HepG2 (cell line): ENCODE data around the gene MTMR6. TPM values are rescaled to one million over a fixed set of nuclear protein-coding genes. Genes with fewer than 3 reads are reported as not detected.

Experiments used
- ATAC-seq: fragments of 200-7000 bp; cut with Tn5 transposase; 3 replicates; pipeline ENCODE4 v1.9.1; 2020; ENCODE audit warnings: mild to moderate bottlenecking, moderate library complexity
- BruUV-seq: library from RNA; stranded (reverse); fragments of 400-500 nt; replicated peaks from 2 replicates; lab custom pipeline; 2021; lab: Mats Ljungman, UMichigan
- CTCF ChIA-PET: fragments of 300-600 bp; formaldehyde crosslinking; extraction: SDS; loops from one replicate; lab custom pipeline; 2021; ENCODE audit warnings: low total read pairs, inconsistent platforms, low intra/inter-chr PET ratio; lab: Yijun Ruan, JAX
- POLR2A ChIA-PET: fragments of 350-600 bp; sonication (Branson Sonifier 250); formaldehyde crosslinking; loops from one replicate; lab custom pipeline; 2020; ENCODE audit warnings: antibody characterized with exemption, inconsistent platforms; lab: Yijun Ruan, JAX
- DNase-seq: peaks from one replicate; pipeline ENCODE4 v3.0.0-alpha.2; 2015; ENCODE audit warnings: low spot score
- FAIRE-seq: peaks from 3 replicates; lab custom pipeline; 2011; peaks lifted over from hg19 to GRCh38; lab: Jason Lieb, UNC
- H2AFZ ChIP-seq: one replicate; pipeline ENCODE4 v1.6.1; 2011; ENCODE audit warnings: low read length, inconsistent platforms
- H3K27ac ChIP-seq: fragments of 300-600 bp; 3 replicates; pipeline ENCODE4 v1.8.0; 2011; ENCODE audit warnings: mixed run types, mild to moderate bottlenecking, mixed read lengths, low read length, inconsistent platforms; ENCODE audit not compliant: insufficient read depth; ENCODE audit errors: extremely low read length
- H3K27me3 ChIP-seq, 2 experiments: fragments of 200-600 bp in 1 of 2; 2 replicates in 1 of 2; 3 replicates in 1 of 2; pipeline versions ENCODE4 v1.6.0 to v1.8.0; 2011; ENCODE audit warnings: low read length in 2 of 2, mild to moderate bottlenecking in 2 of 2, moderate library complexity in 2 of 2, inconsistent platforms in 1 of 2; ENCODE audit not compliant: insufficient read depth in 2 of 2, control insufficient read depth in 1 of 2
- H3K36me3 ChIP-seq, 2 experiments: fragments of 200-600 bp in 1 of 2; replicated peaks in 1 of 2; 2 replicates in 1 of 2; 3 replicates in 1 of 2; pipeline versions ENCODE4 v1.5.1 to v1.8.0; 2011; ENCODE audit warnings: low read length in 2 of 2, inconsistent platforms in 1 of 2; ENCODE audit not compliant: insufficient read depth in 2 of 2, control insufficient read depth in 1 of 2
- H3K4me1 ChIP-seq: 2 replicates; pipeline ENCODE4 v1.5.1; 2012; ENCODE audit warnings: low read length, inconsistent platforms; ENCODE audit not compliant: insufficient read depth
- H3K4me2 ChIP-seq: 2 replicates; pipeline ENCODE4 v1.6.0; 2011; ENCODE audit warnings: low read depth, low read length, inconsistent platforms
- H3K4me3 ChIP-seq, 3 experiments: fragments of 200-600 bp in 1 of 3; sonication (generic), shearing (Covaris generic) in 1 of 3; replicated peaks in 1 of 3; 2 replicates each; pipeline ENCODE4 v1.5.1; 2011 to 2016; ENCODE audit warnings: low read length in 3 of 3, inconsistent platforms in 2 of 3, low read depth in 2 of 3, mild to moderate bottlenecking in 2 of 3, control low read depth in 1 of 3, mixed read lengths in 1 of 3; ENCODE audit not compliant: insufficient read depth in 1 of 3
- H3K79me2 ChIP-seq: one replicate; pipeline ENCODE4 v1.6.1; 2011; ENCODE audit warnings: low read length, inconsistent platforms; ENCODE audit not compliant: insufficient read depth
- H3K9ac ChIP-seq: 2 replicates; pipeline ENCODE4 v1.6.0; 2011; ENCODE audit warnings: mild to moderate bottlenecking, low read depth, low read length, inconsistent platforms; ENCODE audit not compliant: insufficient read depth
- H3K9me3 ChIP-seq: 2 replicates; pipeline ENCODE4 v1.5.1; 2012; ENCODE audit warnings: mild to moderate bottlenecking, low read length
- H4K20me1 ChIP-seq: 2 replicates; pipeline ENCODE4 v1.6.0; 2011; ENCODE audit warnings: inconsistent platforms, mild to moderate bottlenecking, low read length, moderate library complexity; ENCODE audit not compliant: insufficient read depth
- ETV6 ChIP-seq: sonication (generic); formaldehyde crosslinking; conservative IDR thresholded peaks from 2 replicates; pipeline ENCODE4 v1.4.0; 2020; ENCODE audit warnings: missing genetic modification reagents
- FOXA3 ChIP-seq: IDR thresholded peaks from 2 replicates; pipeline ENCODE4 v1.6.1; 2016; ENCODE audit warnings: missing genetic modification reagents, missing compliant biosample characterization
- HOXA3 ChIP-seq: sonication (generic); formaldehyde crosslinking; IDR thresholded peaks from 2 replicates; pipeline ENCODE4 v1.5.0; 2020; ENCODE audit warnings: missing genetic modification reagents
- KDM5B ChIP-seq: sonication (generic); formaldehyde crosslinking; IDR thresholded peaks from 2 replicates; pipeline ENCODE4 v1.4.0; 2020; ENCODE audit warnings: missing genetic modification reagents, mild to moderate bottlenecking, borderline replicate concordance
- MAFG ChIP-seq: sonication (generic); formaldehyde crosslinking; IDR thresholded peaks from 2 replicates; pipeline ENCODE4 v1.5.1; 2020; ENCODE audit warnings: mild to moderate bottlenecking, missing genetic modification reagents
- MED1 ChIP-seq: sonication (generic); formaldehyde crosslinking; IDR thresholded peaks from 2 replicates; pipeline ENCODE4 v1.4.0; 2020; ENCODE audit warnings: missing genetic modification reagents
- POLR2A ChIP-seq, 2 experiments: IDR thresholded peaks; 2 replicates each; pipeline ENCODE4 v1.6.1; 2011; ENCODE audit warnings: low read depth in 2 of 2, low read length in 2 of 2, mild to moderate bottlenecking in 1 of 2, moderate library complexity in 1 of 2; ENCODE audit not compliant: insufficient read depth in 1 of 2
- TERF1 ChIP-seq: sonication (generic); formaldehyde crosslinking; IDR thresholded peaks from 2 replicates; pipeline ENCODE4 v1.8.0; 2022; ENCODE audit warnings: mild to moderate bottlenecking, missing genetic modification reagents, moderate library complexity
- TFAP4 ChIP-seq: sonication (generic); IDR thresholded peaks from 2 replicates; pipeline ENCODE4 v1.6.1; 2016; ENCODE audit warnings: low read depth, borderline replicate concordance
- THYN1 ChIP-seq: sonication (generic); formaldehyde crosslinking; IDR thresholded peaks from 2 replicates; pipeline ENCODE4 v1.8.1; 2023; ENCODE audit warnings: low read depth, mild to moderate bottlenecking, moderate library complexity, missing genetic modification reagents, borderline replicate concordance
- U2AF2 ChIP-seq: fragments of 200-400 bp; formaldehyde crosslinking; IDR thresholded peaks from 2 replicates; pipeline ENCODE4 v1.6.1; 2017; ENCODE audit warnings: low read depth, mild to moderate bottlenecking, low read length
- ZFP90 ChIP-seq: sonication (generic); formaldehyde crosslinking; IDR thresholded peaks from 2 replicates; pipeline ENCODE4 v1.8.0; 2022; ENCODE audit warnings: missing genetic modification reagents, mild to moderate bottlenecking, inconsistent platforms, borderline replicate concordance
- ZNF235 ChIP-seq: sonication (generic); formaldehyde crosslinking; IDR thresholded peaks from 2 replicates; pipeline ENCODE4 v1.8.1; 2023; ENCODE audit warnings: mild to moderate bottlenecking, missing genetic modification reagents, borderline replicate concordance
- WGBS: methylation state at CpG from one replicate; pipeline ENCODE4 v1.1.6; 2017; ENCODE audit warnings: low lambda C conversion rate; 5-methylcytosine and 5-hydroxymethylcytosine counted together
- in situ Hi-C: cut with HindIII; loops from 2 replicates; pipeline ENCODE4 v1.10.0; 2017; ENCODE audit warnings: low pct_unique_long_range_greater_than_20kb; ENCODE audit not compliant: extremely low pct_ligation_motif_present
- intact Hi-C: fragments of 100-400 bp; cut with micrococcal nuclease; formaldehyde crosslinking; loops from one replicate; pipeline ENCODE4 v1.10.0; 2022; ENCODE audit not compliant: unreplicated experiment
- polyA plus RNA-seq, 8 experiments: library from polyadenylated mRNA; depleted of rRNA in 3 of 8; stranded (reverse) in 7 of 8; unstranded in 1 of 8; fragments of >200 nt; fragmentation: Illumina TruSeq in 4 of 8; extraction: Trizol in 4 of 8; gene quantifications; 2 replicates each; pipeline versions ENCODE4 v1.2.1 to v1.2.3, GENCODE V29; 2011 to 2016; ENCODE audit warnings: low read depth in 4 of 8, missing spikeins in 1 of 8, mixed read lengths in 1 of 8; ENCODE audit not compliant: insufficient read depth in 1 of 8
- total RNA-seq, 5 experiments: library from RNA; depleted of rRNA; stranded (reverse); fragments of >200 nt; fragmentation: Illumina TruSeq; extraction: Trizol; gene quantifications; 2 replicates each; pipeline ENCODE4 v1.2.3, GENCODE V29; 2016; ENCODE audit warnings: low read depth in 1 of 5
- TF ChIP-seq, protein P1 (sequence below): IDR thresholded peaks from 2 replicates; pipeline ENCODE4 v1.4.0; 2020; ENCODE audit warnings: mild to moderate bottlenecking, missing genetic modification reagents

The MTMR6 gene
- total and polyA plus RNA-seq, 2 of the 13 experiments (the other 11 are each of a cell fraction or from before 2014, with no cell fraction given) = 3.4 to 7.8 TPM

DNA sequence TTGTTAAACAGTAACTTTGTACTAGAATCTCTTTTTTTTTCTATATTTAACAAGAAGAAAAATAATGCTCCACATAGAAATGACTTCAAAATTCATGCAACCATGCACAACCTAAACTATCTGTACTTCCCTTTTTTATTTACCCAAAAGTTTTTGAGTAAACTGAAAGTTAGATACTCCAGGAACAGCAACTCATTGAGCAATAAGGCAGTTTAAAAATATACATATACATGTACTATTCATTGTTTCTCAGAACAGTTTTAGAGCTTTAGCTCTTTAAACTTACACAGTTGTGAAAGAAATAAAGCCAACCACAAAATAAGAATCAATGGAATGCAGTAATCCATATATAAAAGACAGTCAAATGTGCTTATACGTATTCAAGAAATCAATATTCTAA lies 39.2 kb downstream of the MTMR6 start:
- CTCF ChIA-PET = no interaction called here
- no peak overlapping the region for H2AFZ ChIP-seq
- DNase-seq (no peak), FAIRE-seq (no peak), ATAC-seq (no peak)
- no peaks in the 10 kb centered on the region for H3K79me2 ChIP-seq
- in situ Hi-C loops (no loop called here), intact Hi-C loops (no loop called here)
- no peaks in the 10 kb centered on the region; a peak in 1 of 5 replicates for H3K36me3 ChIP-seq
- no peaks in the 10 kb centered on the region for H3K9me3 ChIP-seq
- no peaks in the 10 kb centered on the region for H3K27me3 ChIP-seq
- POLR2A ChIA-PET = no interaction called here
- no peaks in the 10 kb centered on the region for H3K4me1 ChIP-seq
- no peaks in the 10 kb centered on the region for H4K20me1 ChIP-seq
- BruUV-seq = no TSS peak
- WGBS = 100% methylated on average over 1 of the region's 1 CpG
- H3K4me3 ChIP-seq = no peak overlapping the region
- H3K27ac ChIP-seq = no peak overlapping the region
- no peak overlapping the region for H3K4me2 ChIP-seq
- no peak overlapping the region for H3K9ac ChIP-seq
- TF ChIP-seq ZFP90 (CRISPR knock-in tag) (no peak), THYN1 (no peak), MAFG (no peak), ZNF235 (CRISPR knock-in tag) (no peak), HOXA3 (CRISPR knock-in tag) (no peak), POLR2A (IDR thresholded peaks at IDR 0.05; ENCODE audit: insufficient read depth in 1 of 2, low read depth in 2 of 2, low read length in 2 of 2) (no peak), MED1 (CRISPR knock-in tag) (no peak), KDM5B (CRISPR knock-in tag) (no peak), TERF1 (CRISPR knock-in tag) (no peak), TFAP4 (no peak), FOXA3 (CRISPR knock-in tag) (no peak), ETV6 (CRISPR knock-in tag) (no peak), U2AF2 (no peak)
- TF ChIP-seq, protein P1, sequence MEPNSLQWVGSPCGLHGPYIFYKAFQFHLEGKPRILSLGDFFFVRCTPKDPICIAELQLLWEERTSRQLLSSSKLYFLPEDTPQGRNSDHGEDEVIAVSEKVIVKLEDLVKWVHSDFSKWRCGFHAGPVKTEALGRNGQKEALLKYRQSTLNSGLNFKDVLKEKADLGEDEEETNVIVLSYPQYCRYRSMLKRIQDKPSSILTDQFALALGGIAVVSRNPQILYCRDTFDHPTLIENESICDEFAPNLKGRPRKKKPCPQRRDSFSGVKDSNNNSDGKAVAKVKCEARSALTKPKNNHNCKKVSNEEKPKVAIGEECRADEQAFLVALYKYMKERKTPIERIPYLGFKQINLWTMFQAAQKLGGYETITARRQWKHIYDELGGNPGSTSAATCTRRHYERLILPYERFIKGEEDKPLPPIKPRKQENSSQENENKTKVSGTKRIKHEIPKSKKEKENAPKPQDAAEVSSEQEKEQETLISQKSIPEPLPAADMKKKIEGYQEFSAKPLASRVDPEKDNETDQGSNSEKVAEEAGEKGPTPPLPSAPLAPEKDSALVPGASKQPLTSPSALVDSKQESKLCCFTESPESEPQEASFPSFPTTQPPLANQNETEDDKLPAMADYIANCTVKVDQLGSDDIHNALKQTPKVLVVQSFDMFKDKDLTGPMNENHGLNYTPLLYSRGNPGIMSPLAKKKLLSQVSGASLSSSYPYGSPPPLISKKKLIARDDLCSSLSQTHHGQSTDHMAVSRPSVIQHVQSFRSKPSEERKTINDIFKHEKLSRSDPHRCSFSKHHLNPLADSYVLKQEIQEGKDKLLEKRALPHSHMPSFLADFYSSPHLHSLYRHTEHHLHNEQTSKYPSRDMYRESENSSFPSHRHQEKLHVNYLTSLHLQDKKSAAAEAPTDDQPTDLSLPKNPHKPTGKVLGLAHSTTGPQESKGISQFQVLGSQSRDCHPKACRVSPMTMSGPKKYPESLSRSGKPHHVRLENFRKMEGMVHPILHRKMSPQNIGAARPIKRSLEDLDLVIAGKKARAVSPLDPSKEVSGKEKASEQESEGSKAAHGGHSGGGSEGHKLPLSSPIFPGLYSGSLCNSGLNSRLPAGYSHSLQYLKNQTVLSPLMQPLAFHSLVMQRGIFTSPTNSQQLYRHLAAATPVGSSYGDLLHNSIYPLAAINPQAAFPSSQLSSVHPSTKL = no peak
- TF ChIP-seq, all 625 proteins: peak for 0
